Kidney (tissue), 14 donors: Measurements from ENCODE around the gene NKX2-2. TPM values are rescaled to one million over a fixed set of nuclear protein-coding genes. Genes with fewer than 3 reads are reported as not detected.

Source experiments
- DNase-seq, 5 donors: peaks; one replicate each; pipeline ENCODE4 v3.0.0-alpha.2; 2013 to 2020
- FAIRE-seq: peaks from 2 replicates; lab custom pipeline; 2012; peaks lifted over from hg19 to GRCh38; lab: Jason Lieb, UNC
- H3K27ac ChIP-seq, 2 donors: one replicate each; pipeline ENCODE4 v1.7.0; 2013; ENCODE audit warnings: low read depth in 2 of 2, low read length in 2 of 2, inconsistent platforms in 1 of 2
- H3K27me3 ChIP-seq: one replicate; pipeline ENCODE4 v1.7.1; 2013; ENCODE audit warnings: low read length, inconsistent platforms; ENCODE audit not compliant: control insufficient read depth, insufficient read depth
- H3K36me3 ChIP-seq, 3 donors: one replicate each; pipeline versions ENCODE4 v1.7.0 to v1.7.1; 2013; ENCODE audit warnings: low read length in 3 of 3, control low read depth in 1 of 3, inconsistent platforms in 1 of 3; ENCODE audit not compliant: insufficient read depth in 3 of 3, control insufficient read depth in 2 of 3
- H3K4me1 ChIP-seq, 3 donors: one replicate each; pipeline versions ENCODE4 v1.7.0 to v1.7.1; 2013; ENCODE audit warnings: low read length in 3 of 3, inconsistent platforms in 1 of 3, low read depth in 1 of 3; ENCODE audit not compliant: control insufficient read depth in 2 of 3, insufficient read depth in 2 of 3
- H3K4me3 ChIP-seq, 3 donors: one replicate each; pipeline versions ENCODE4 v1.7.0 to v1.8.1; 2013; ENCODE audit warnings: low read length in 3 of 3, control low read depth in 1 of 3, inconsistent platforms in 1 of 3
- H3K9ac ChIP-seq, 3 donors: one replicate each; pipeline versions ENCODE4 v1.7.0 to v1.7.1; 2013; ENCODE audit warnings: low read length in 3 of 3, control low read depth in 1 of 3, inconsistent platforms in 1 of 3
- H3K9me3 ChIP-seq, 3 donors: one replicate each; pipeline versions ENCODE4 v1.7.0 to v1.7.1; 2013; ENCODE audit warnings: low read length in 3 of 3, control low read depth in 1 of 3, inconsistent platforms in 1 of 3; ENCODE audit not compliant: control insufficient read depth in 2 of 3, insufficient read depth in 1 of 3
- CTCF ChIP-seq: IDR thresholded peaks from 3 replicates; pipeline ENCODE4 v1.5.1; 2012; ENCODE audit warnings: mild to moderate bottlenecking, moderate library complexity, borderline replicate concordance; ENCODE audit not compliant: insufficient read depth; ENCODE audit errors: extremely low read depth
- intact Hi-C: fragments of 100-400 bp; cut with DNase I; formaldehyde crosslinking; loops from one replicate; pipeline ENCODE4 v1.11.1; 2022
- polyA plus RNA-seq: library from polyadenylated mRNA; stranded (reverse); fragments of 350-450 nt; fragmentation: Illumina TruSeq; extraction: RNeasy Lipid Tissue Mini Kit (QIAGEN cat#74804); gene quantifications from one replicate; pipeline ENCODE4 v1.2.3, GENCODE V29; 2014; ENCODE audit warnings: low read depth, low replicate concordance; ENCODE audit not compliant: insufficient read depth
- total RNA-seq: library from RNA; stranded (reverse); fragmentation: NEBNext Ultra II Directional; extraction: Animal tissue kit (Norgen Biotek cat#: 25700); gene quantifications from one replicate; pipeline ENCODE4 v1.2.1, GENCODE V29; 2021
- donor health status: control.
- donor health status: control.
- donor health status: control.
- donor health status: control.
- donor health status: control.
- donor health status: DM: yes; HTN: yes; CAD: no.
- donor health status: Normal renal cell carcinoma (clear cell type).

The NKX2-2 gene
- total and polyA plus RNA-seq, 2 donors from 2014 or later, result not detected

GRCh38 chr20:21519136-21519584 is 5.3 kb upstream of the NKX2-2 start:
- Histone ChIP-seq H3K27me3 (peaks cover 55% of the 10 kb centered on the region), H3K4me3 (no peak overlapping the region), H3K36me3 (no peaks in the 10 kb centered on the region), H3K9ac (no peak overlapping the region), H3K9me3 (no peaks in the 10 kb centered on the region), H3K27ac (no peak overlapping the region), H3K4me1 (peaks cover 0 to 2% (median 0%) of the 10 kb centered on the region in 3 donors)
- no peak for FAIRE-seq
- intact Hi-C loops, result no loop called here
- no peak for DNase-seq
- no peak for TF ChIP-seq CTCF

- FAIRE-seq (no peak), DNase-seq (peak in 1 of 5 donors; percentile 30)
- Histone ChIP-seq H3K4me3 (no peak overlapping the region), H3K9me3 (no peaks in the 10 kb centered on the region), H3K4me1 (peaks cover 0 to 2% (median 0%) of the 10 kb centered on the region in 3 donors), H3K36me3 (no peaks in the 10 kb centered on the region), H3K9ac (no peak overlapping the region), H3K27ac (no peak overlapping the region), H3K27me3 (peaks cover 52% of the 10 kb centered on the region)
- no peak for TF ChIP-seq CTCF
- intact Hi-C loops, result no loop called here
Measured at GRCh38 chr20:21518292-21518991, 4.6 kb upstream of the NKX2-2 start.

- H3K9me3 ChIP-seq, result no peaks in the 10 kb centered on the region
- DNase-seq (peak in 1 of 5 donors; percentile 44), FAIRE-seq (no peak)
- intact Hi-C loops, result no loop called here
- H3K4me3 ChIP-seq, result no peak overlapping the region
- H3K27me3 ChIP-seq, result peaks cover 52% of the 10 kb centered on the region
- H3K27ac ChIP-seq, result no peak overlapping the region
- H3K9ac ChIP-seq, result no peak overlapping the region
- TF ChIP-seq CTCF, result no peak
- peaks cover 0 to 7% (median 0%) of the 10 kb centered on the region in 3 donors for H3K4me1 ChIP-seq
- no peaks in the 10 kb centered on the region for H3K36me3 ChIP-seq
Measured at GRCh38 chr20:21517566-21518277, 3.9 kb upstream of the NKX2-2 start.
